Astrocyte (in vitro differentiated cells and primary cell): Measurements from ENCODE around the gene JAKMIP1. TPM values are rescaled to one million over a fixed set of nuclear protein-coding genes. Genes with fewer than 3 reads are reported as not detected.

ENCODE experiments used
- DNase-seq: peaks from one replicate; pipeline ENCODE4 v3.0.0-alpha.2; 2010; ENCODE audit warnings: low read depth
- FAIRE-seq: peaks from 2 replicates; lab custom pipeline; 2011; peaks lifted over from hg19 to GRCh38; lab: Jason Lieb, UNC
- H2AFZ ChIP-seq: 2 replicates; pipeline ENCODE4 v1.6.0; 2012; ENCODE audit warnings: low read depth, low read length, inconsistent platforms
- H3K27ac ChIP-seq: 2 replicates; pipeline ENCODE4 v1.5.1; 2011; ENCODE audit warnings: low read depth, low read length, inconsistent platforms
- H3K27me3 ChIP-seq: 2 replicates; pipeline ENCODE4 v1.6.0; 2011; ENCODE audit warnings: low read length, inconsistent platforms; ENCODE audit not compliant: insufficient read depth
- H3K36me3 ChIP-seq: 2 replicates; pipeline ENCODE4 v1.5.1; 2011; ENCODE audit warnings: low read length, inconsistent platforms; ENCODE audit not compliant: insufficient read depth
- H3K4me1 ChIP-seq: 2 replicates; pipeline ENCODE4 v1.5.1; 2011; ENCODE audit warnings: low read length, inconsistent platforms; ENCODE audit not compliant: insufficient read depth
- H3K4me2 ChIP-seq: 2 replicates; pipeline ENCODE4 v1.6.0; 2012; ENCODE audit warnings: low read length, inconsistent platforms
- H3K4me3 ChIP-seq: 2 replicates; pipeline ENCODE4 v1.5.1; 2011; ENCODE audit warnings: low read depth, mild to moderate bottlenecking, low read length, inconsistent platforms; ENCODE audit not compliant: insufficient read depth
- H3K79me2 ChIP-seq: 2 replicates; pipeline ENCODE4 v1.6.0; 2012; ENCODE audit warnings: mild to moderate bottlenecking, low read length, inconsistent platforms; ENCODE audit not compliant: insufficient read depth
- H3K9ac ChIP-seq: 2 replicates; pipeline ENCODE4 v1.6.0; 2012; ENCODE audit warnings: mild to moderate bottlenecking, low read length, inconsistent platforms
- H3K9me3 ChIP-seq: 2 replicates; pipeline ENCODE4 v1.5.1; 2012; ENCODE audit warnings: low read depth, mild to moderate bottlenecking, low read length, inconsistent platforms; ENCODE audit not compliant: insufficient read depth
- H4K20me1 ChIP-seq: 2 replicates; pipeline ENCODE4 v1.6.0; 2012; ENCODE audit warnings: low read length, inconsistent platforms; ENCODE audit not compliant: insufficient read depth
- H3K27ac Mint-ChIP-seq: one replicate; pipeline ENCODE4 v1.8.0; 2021; ENCODE audit warnings: mild to moderate bottlenecking, mixed read lengths; ENCODE audit not compliant: unreplicated experiment
- H3K27me3 Mint-ChIP-seq: one replicate; pipeline ENCODE4 v1.8.0; 2021; ENCODE audit warnings: low read depth, mixed read lengths; ENCODE audit not compliant: unreplicated experiment
- H3K36me3 Mint-ChIP-seq: one replicate; pipeline ENCODE4 v1.8.0; 2021; ENCODE audit warnings: low read depth, mixed read lengths; ENCODE audit not compliant: unreplicated experiment
- H3K4me1 Mint-ChIP-seq: one replicate; pipeline ENCODE4 v1.8.0; 2021; ENCODE audit warnings: low read depth, mixed read lengths; ENCODE audit not compliant: unreplicated experiment
- H3K4me3 Mint-ChIP-seq: one replicate; pipeline ENCODE4 v1.8.0; 2021; ENCODE audit warnings: mild to moderate bottlenecking, moderate library complexity, mixed read lengths; ENCODE audit not compliant: unreplicated experiment
- H3K9me3 Mint-ChIP-seq: one replicate; pipeline ENCODE4 v1.8.0; 2021; ENCODE audit warnings: mild to moderate bottlenecking, mixed read lengths; ENCODE audit not compliant: unreplicated experiment
- EZH2 ChIP-seq: IDR thresholded peaks from 2 replicates; pipeline ENCODE4 v1.6.1; 2012; ENCODE audit warnings: mild to moderate bottlenecking, low read length, inconsistent platforms; ENCODE audit not compliant: insufficient read depth
- total RNA-seq: library from RNA; stranded (reverse); gene quantifications from 2 replicates; pipeline ENCODE4 v1.2.1, GENCODE V29; 2021
- TF ChIP-seq, protein P1 (sequence below): IDR thresholded peaks from 2 replicates; pipeline ENCODE4 v1.5.1; 2011; ENCODE audit warnings: low read depth, mild to moderate bottlenecking, inconsistent platforms, low read length, moderate library complexity; ENCODE audit not compliant: insufficient read depth

Gene JAKMIP1
- total RNA-seq, 1 donor from 2014 or later, result 0.50 TPM

DNA sequence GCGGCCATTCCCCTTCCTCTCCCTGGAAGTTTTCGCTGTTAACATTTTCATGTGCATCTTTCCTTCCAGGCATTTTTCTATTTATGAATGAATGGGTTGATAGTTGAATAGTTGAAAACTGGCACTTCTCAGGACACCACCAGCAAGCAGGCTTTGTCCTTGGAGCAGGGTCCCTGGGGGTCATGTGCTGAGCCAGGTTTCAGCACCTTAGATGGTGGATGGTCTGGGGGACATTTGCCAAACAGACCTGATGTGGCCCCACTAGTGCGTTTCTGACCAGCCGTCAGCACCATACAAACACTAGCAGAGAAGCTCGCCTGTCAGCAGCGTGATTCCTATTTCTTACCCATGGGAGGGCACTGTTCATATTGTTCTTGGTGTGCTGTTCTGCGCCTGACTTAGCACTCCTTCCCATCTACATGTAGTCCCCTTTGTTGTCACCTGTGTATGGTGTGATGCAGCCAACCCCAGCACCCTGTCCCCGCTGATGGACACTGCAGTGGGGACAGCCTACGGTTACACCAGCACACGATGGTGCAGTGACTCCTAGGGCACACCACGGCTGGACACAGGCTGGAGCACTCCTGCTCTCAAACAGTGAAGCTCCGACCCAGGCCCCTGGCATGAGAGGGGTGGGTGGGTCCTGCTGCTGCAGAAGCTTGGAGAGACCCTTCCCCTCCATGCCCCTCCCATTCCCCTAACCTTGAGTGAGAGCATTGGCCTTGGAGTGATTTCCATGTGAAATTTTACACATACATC lies 42.1 kb upstream of the JAKMIP1 start:
- Histone ChIP-seq H3K9ac (no peak overlapping the region), H3K27ac (no peak overlapping the region), H3K9me3 (peaks cover 11% of the 10 kb centered on the region), H3K4me3 (no peak overlapping the region), H3K4me1 (no peaks in the 10 kb centered on the region), H3K4me2 (no peak overlapping the region), H3K27me3 (peaks cover 7% of the 10 kb centered on the region), H4K20me1 (no peaks in the 10 kb centered on the region), H3K36me3 (no peaks in the 10 kb centered on the region), H2AFZ (no peak overlapping the region), H3K79me2 (no peaks in the 10 kb centered on the region)
- Mint-ChIP-seq H3K27ac (no peak overlapping the region), H3K9me3 (peaks cover 17% of the 10 kb centered on the region), H3K36me3 (peaks cover 3% of the 10 kb centered on the region), H3K4me1 (no peaks in the 10 kb centered on the region), H3K4me3 (no peak overlapping the region), H3K27me3 (peaks cover 51% of the 10 kb centered on the region)
- DNase-seq (no peak), FAIRE-seq (no peak)
- no peak for TF ChIP-seq EZH2
- TF ChIP-seq, protein P1, sequence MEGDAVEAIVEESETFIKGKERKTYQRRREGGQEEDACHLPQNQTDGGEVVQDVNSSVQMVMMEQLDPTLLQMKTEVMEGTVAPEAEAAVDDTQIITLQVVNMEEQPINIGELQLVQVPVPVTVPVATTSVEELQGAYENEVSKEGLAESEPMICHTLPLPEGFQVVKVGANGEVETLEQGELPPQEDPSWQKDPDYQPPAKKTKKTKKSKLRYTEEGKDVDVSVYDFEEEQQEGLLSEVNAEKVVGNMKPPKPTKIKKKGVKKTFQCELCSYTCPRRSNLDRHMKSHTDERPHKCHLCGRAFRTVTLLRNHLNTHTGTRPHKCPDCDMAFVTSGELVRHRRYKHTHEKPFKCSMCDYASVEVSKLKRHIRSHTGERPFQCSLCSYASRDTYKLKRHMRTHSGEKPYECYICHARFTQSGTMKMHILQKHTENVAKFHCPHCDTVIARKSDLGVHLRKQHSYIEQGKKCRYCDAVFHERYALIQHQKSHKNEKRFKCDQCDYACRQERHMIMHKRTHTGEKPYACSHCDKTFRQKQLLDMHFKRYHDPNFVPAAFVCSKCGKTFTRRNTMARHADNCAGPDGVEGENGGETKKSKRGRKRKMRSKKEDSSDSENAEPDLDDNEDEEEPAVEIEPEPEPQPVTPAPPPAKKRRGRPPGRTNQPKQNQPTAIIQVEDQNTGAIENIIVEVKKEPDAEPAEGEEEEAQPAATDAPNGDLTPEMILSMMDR, result no peak

DNA sequence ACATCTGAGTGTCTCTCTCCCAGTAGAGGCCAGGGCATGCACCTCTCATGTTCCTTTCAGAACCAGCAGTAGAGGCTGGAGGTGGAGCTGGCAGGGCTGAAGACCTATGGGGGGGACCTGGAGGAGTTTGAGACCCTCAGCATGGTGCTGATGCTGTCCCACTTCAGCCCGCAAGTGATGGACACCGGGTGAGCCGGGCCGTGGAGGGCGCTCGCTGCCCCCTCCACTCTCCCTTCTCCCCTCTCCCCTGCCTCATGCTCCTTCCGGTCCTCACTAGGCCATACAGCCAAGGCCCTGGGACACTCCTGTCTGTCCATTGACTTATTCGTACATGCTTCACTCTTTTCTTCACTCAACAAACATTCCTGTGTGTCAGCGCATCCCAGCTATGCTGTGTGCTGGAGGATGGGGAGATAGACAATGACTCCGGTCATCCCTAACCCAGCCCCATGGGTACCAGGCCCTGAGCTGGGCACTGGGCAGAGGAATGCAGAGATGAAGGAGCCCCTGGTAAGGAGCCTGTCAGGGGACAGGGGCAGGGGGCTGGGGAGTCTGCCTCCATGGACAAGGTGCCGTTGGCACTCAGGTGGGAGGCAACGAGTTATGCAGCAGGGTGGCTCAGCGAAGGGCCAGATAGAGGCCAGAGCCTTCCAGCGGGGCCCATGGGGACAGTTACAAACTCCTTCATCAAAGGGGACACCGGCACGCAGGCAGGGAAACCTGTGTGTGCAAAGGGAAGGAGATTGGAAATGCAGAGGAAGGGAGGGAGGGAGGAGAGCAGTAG lies 40.9 kb upstream of the JAKMIP1 start:
- Histone ChIP-seq H3K4me3 (no peak overlapping the region), H3K4me1 (no peaks in the 10 kb centered on the region), H2AFZ (no peak overlapping the region), H3K27me3 (peaks cover 4% of the 10 kb centered on the region), H3K79me2 (no peaks in the 10 kb centered on the region), H3K9me3 (peaks cover 11% of the 10 kb centered on the region), H3K4me2 (no peak overlapping the region), H3K27ac (no peak overlapping the region), H3K9ac (no peak overlapping the region), H4K20me1 (no peaks in the 10 kb centered on the region), H3K36me3 (no peaks in the 10 kb centered on the region)
- FAIRE-seq, result no peak
- DNase-seq, result no peak
- H3K27ac Mint-ChIP-seq, result no peak overlapping the region
- TF ChIP-seq EZH2, result no peak
- TF ChIP-seq, protein P1, result no peak
- no peaks in the 10 kb centered on the region for H3K4me1 Mint-ChIP-seq
- peaks cover 43% of the 10 kb centered on the region for H3K27me3 Mint-ChIP-seq
- H3K36me3 Mint-ChIP-seq, result peaks cover 3% of the 10 kb centered on the region
- H3K4me3 Mint-ChIP-seq, result no peak overlapping the region
- H3K9me3 Mint-ChIP-seq, result peaks cover 14% of the 10 kb centered on the region
